ENCODE data around the gene HOXB9.

HOXB9 gene

DNA sequence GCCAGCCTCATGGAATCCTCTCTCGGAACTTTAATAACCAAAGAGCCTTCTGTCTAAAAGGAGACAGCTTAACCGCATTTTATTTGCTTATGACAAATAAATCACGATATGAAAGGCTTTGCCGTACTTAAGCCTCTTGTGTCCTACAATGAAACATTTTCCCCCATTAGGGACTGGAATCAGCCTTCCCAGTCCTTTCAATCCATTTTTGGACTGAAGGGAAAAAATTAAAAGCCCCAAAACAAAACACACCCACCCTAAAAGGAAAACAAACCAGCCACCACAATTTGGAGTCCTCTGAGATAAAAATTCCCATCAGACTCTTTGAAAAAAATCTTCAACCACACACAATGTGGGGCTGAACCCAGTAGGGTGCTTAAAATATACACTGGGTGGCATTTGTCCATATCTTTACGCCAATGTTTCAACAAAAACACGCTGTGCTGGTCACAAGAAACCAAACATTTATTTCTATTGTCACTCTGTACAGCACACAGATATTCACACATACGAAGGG is 51.0 kb downstream of the HOXB9 start:
- H3K9me2 ChIP-seq (replicated peaks; ENCODE audit: insufficient read depth, low read length) = no peaks in the 10 kb centered on the region
- H3K27ac ChIP-seq (ENCODE audit: low read depth, low read length) = no peak overlapping the region
- H3K36me3 ChIP-seq (ENCODE audit: low read length) = no peaks in the 10 kb centered on the region
- no peaks in the 10 kb centered on the region for H4K20me1 ChIP-seq (ENCODE audit: low read depth, low read length)
- TF ChIP-seq, protein P1, sequence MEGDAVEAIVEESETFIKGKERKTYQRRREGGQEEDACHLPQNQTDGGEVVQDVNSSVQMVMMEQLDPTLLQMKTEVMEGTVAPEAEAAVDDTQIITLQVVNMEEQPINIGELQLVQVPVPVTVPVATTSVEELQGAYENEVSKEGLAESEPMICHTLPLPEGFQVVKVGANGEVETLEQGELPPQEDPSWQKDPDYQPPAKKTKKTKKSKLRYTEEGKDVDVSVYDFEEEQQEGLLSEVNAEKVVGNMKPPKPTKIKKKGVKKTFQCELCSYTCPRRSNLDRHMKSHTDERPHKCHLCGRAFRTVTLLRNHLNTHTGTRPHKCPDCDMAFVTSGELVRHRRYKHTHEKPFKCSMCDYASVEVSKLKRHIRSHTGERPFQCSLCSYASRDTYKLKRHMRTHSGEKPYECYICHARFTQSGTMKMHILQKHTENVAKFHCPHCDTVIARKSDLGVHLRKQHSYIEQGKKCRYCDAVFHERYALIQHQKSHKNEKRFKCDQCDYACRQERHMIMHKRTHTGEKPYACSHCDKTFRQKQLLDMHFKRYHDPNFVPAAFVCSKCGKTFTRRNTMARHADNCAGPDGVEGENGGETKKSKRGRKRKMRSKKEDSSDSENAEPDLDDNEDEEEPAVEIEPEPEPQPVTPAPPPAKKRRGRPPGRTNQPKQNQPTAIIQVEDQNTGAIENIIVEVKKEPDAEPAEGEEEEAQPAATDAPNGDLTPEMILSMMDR (IDR thresholded peaks at IDR 0.05; ENCODE audit: insufficient read depth, low read length, poor library complexity, severe bottlenecking) = no peak
- TF ChIP-seq EZH2phosphoT487 (conservative IDR thresholded peaks at IDR 0.05; ENCODE audit: low read length) = no peak
- no peak overlapping the region for H2AFZ ChIP-seq (ENCODE audit: low read depth, low read length, severe bottlenecking)
- no peak overlapping the region for H3K9ac ChIP-seq (ENCODE audit: low read length)
- H3K4me2 ChIP-seq (ENCODE audit: low read depth, low read length, poor library complexity, severe bottlenecking) = no peak overlapping the region
- no peak overlapping the region for H3K4me3 ChIP-seq (ENCODE audit: insufficient read depth, low read length, poor library complexity, severe bottlenecking)
- H3K9me3 ChIP-seq (ENCODE audit: insufficient read depth, low read length) = no peaks in the 10 kb centered on the region
- no peaks in the 10 kb centered on the region for H3K27me3 ChIP-seq (ENCODE audit: low read length)
- H3F3A ChIP-seq (ENCODE audit: insufficient read depth) = no peaks in the 10 kb centered on the region
- no peaks in the 10 kb centered on the region for H3K79me2 ChIP-seq (ENCODE audit: insufficient read depth, low read length)

DNA sequence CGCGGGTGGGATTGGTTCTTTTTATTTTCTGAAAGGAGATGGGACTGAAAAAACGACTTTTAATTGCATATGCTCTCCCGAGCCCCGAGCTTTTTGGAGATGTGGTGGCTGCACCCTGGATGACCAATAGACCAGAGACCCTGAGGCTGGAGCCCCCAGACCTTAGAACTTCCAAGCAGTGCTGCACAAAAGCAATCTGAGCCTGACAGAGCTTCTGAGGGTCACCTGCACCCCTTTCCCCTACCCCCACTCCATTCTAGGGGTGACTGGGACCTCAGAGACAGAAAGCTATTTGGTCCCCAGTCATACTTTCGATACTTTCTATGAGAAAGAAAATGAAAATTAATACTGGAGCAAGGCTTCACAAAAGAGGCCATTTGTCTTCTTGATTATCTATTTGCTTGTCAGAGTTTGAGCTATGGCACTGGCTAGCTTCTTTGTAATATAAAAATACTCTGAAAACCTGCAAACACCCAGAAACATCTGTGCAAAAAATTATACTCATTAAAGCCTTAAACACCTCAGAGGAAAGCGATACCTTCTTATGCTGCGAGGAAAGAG is 51.6 kb downstream of the HOXB9 start:
- no peak overlapping the region for H3K4me3 ChIP-seq (ENCODE audit: insufficient read depth, low read length, poor library complexity, severe bottlenecking)
- H3K79me2 ChIP-seq (ENCODE audit: insufficient read depth, low read length) = no peaks in the 10 kb centered on the region
- no peaks in the 10 kb centered on the region for H3K9me3 ChIP-seq (ENCODE audit: insufficient read depth, low read length)
- H3F3A ChIP-seq (ENCODE audit: insufficient read depth) = no peaks in the 10 kb centered on the region
- H3K27me3 ChIP-seq (ENCODE audit: low read length) = no peaks in the 10 kb centered on the region
- no peak overlapping the region for H3K4me2 ChIP-seq (ENCODE audit: low read depth, low read length, poor library complexity, severe bottlenecking)
- no peak overlapping the region for H3K9ac ChIP-seq (ENCODE audit: low read length)
- no peaks in the 10 kb centered on the region for H3K36me3 ChIP-seq (ENCODE audit: low read length)
- H3K9me2 ChIP-seq (replicated peaks; ENCODE audit: insufficient read depth, low read length) = no peaks in the 10 kb centered on the region
- no peaks in the 10 kb centered on the region for H4K20me1 ChIP-seq (ENCODE audit: low read depth, low read length)
- TF ChIP-seq, protein P1 (IDR thresholded peaks at IDR 0.05; ENCODE audit: insufficient read depth, low read length, poor library complexity, severe bottlenecking) = no peak
- TF ChIP-seq EZH2phosphoT487 (conservative IDR thresholded peaks at IDR 0.05; ENCODE audit: low read length) = no peak
- H3K27ac ChIP-seq (ENCODE audit: low read depth, low read length) = no peak overlapping the region
- H2AFZ ChIP-seq (ENCODE audit: low read depth, low read length, severe bottlenecking) = no peak overlapping the region

DNA sequence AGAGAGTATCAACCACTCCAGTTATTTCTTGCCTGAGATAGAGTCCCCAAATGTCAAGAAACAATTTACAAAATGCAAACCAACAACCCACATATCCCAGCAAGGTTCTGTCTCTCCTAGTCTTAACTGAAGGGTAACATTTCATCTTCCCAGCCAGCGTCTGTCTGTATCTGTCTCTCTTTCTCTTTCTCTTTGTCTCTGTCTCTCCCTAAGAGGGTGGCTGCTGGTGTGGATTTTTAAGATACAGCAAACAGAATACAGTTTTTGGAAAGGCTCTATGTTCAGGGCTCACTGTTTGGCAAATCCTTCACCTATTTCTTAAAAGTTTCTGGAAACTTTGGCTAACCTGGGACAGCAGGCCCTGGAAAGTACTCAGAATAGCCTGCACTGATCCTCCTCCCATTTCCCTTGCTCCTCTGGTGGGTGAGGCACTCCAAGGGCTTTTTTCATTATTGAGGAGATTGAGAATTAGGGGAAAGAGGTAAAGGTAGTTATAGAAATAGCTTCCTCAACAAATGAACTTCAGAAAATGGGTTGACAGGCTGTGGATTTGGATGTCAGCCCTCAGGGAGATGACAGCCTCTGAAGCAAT is 54.2 kb downstream of the HOXB9 start:
- Histone ChIP-seq H3K4me3 (ENCODE audit: insufficient read depth, low read length, poor library complexity, severe bottlenecking) (no peak overlapping the region), H3K27ac (ENCODE audit: low read depth, low read length) (no peak overlapping the region), H3F3A (ENCODE audit: insufficient read depth) (no peaks in the 10 kb centered on the region), H3K9ac (ENCODE audit: low read length) (no peak overlapping the region), H3K27me3 (ENCODE audit: low read length) (no peaks in the 10 kb centered on the region), H4K20me1 (ENCODE audit: low read depth, low read length) (no peaks in the 10 kb centered on the region), H3K9me3 (ENCODE audit: insufficient read depth, low read length) (no peaks in the 10 kb centered on the region), H3K9me2 (replicated peaks; ENCODE audit: insufficient read depth, low read length) (no peaks in the 10 kb centered on the region), H3K4me2 (ENCODE audit: low read depth, low read length, poor library complexity, severe bottlenecking) (no peak overlapping the region), H2AFZ (ENCODE audit: low read depth, low read length, severe bottlenecking) (no peak overlapping the region), H3K79me2 (ENCODE audit: insufficient read depth, low read length) (no peaks in the 10 kb centered on the region), H3K36me3 (ENCODE audit: low read length) (no peaks in the 10 kb centered on the region)
- no peak for TF ChIP-seq EZH2phosphoT487 (conservative IDR thresholded peaks at IDR 0.05; ENCODE audit: low read length)
- TF ChIP-seq, protein P1 (IDR thresholded peaks at IDR 0.05; ENCODE audit: insufficient read depth, low read length, poor library complexity, severe bottlenecking) = no peak

All from SU-DHL-6 (cell line).